Cardiac septum (tissue), 1 donor: ENCODE data around the gene FAHD1. TPM values are rescaled to one million over a fixed set of nuclear protein-coding genes. Genes with fewer than 3 reads are reported as not detected.
"Not testable (repeated sequence)": the region's sequence is repeated elsewhere in the genome, so short reads cannot be mapped to it uniquely, and the experiment has no call there.

Experiments used
- DNase-seq: peaks from one replicate; pipeline ENCODE4 v3.0.0-alpha.2; 2020; ENCODE audit warnings: low spot score
- intact Hi-C: fragments of 100-400 bp; cut with DNase I; formaldehyde crosslinking; loops from one replicate; pipeline ENCODE4 v1.14.0; 2022
- total RNA-seq: library from RNA; stranded (reverse); fragmentation: NEBNext Ultra II Directional; extraction: Animal tissue kit (Norgen Biotek cat#: 25700); gene quantifications from one replicate; pipeline ENCODE4 v1.2.1, GENCODE V29; 2021
- donor health status: DM: no; HTN: no; CAD: no.

Gene FAHD1
- total RNA-seq, 1 donor from 2014 or later = 20.5 TPM

DNA sequence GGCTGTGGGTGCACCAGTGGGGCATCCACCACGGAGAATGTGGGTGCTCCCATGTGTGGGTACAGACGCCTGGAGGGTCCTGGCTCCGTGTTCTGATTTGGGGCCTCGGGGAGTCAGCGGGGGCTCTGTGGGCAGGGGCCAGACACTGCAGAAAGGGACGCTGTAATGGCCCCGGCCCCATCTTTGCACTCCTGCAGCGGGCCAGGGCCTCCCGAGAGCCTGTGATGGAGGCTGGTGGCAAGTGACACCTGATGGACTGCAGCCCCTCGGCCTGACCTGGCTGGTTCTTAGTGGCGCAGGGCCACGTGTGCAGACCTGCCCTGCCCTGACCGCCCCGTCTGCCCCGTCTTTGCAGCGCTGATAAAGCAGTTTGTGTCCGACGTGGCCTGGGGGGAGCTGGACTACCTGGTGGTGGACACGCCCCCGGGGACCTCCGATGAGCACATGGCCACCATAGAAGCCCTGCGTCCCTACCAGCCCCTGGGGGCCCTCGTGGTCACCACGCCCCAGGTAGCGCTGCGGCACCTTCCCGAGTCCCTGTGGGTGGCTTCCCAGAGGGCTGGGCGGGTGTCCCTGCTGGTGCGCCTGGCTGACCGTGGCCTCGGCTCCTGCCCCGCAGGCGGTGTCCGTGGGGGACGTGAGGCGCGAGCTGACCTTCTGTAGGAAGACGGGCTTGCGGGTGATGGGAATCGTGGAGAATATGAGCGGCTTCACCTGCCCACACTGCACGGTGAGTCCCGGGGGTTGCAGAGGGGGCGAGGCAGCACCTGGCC lies 39.5 kb upstream of the FAHD1 start:
- peak; percentile 59 for DNase-seq
- intact Hi-C loops = loop anchor here (5.0 kb wide), 1 partner anchor 35 kb away; no protein-coding TSS in a partner anchor

DNA sequence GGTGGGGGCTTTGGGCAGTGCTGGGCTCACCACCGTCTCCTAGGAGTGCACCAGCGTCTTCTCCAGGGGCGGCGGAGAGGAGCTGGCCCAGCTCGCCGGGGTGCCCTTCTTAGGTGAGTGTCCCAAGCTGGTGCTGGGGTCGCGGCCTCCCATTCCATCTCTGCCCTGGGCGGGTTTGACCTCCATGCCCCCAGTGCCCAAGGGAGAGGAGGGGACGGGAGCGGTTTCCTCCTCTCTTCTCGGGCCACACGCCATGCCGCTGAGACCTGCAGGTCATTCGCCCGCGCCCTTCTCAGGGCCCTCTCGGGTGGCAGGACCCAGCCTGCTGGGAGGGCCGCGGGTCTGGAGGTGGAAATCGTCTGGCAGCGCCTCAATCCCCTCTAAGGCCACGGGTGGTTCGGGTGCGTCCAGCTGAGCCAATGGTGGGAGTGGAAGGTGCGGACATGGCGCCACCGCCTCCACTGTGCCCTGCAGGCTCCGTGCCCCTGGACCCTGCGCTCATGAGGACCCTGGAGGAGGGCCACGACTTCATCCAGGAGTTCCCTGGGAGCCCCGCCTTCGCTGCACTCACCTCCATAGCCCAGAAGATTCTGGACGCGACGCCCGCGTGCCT lies 38.8 kb upstream of the FAHD1 start:
- intact Hi-C loops = loop anchor here (5.0 kb wide), 1 partner anchor 34 kb away; no protein-coding TSS in a partner anchor
- peak; percentile 65 for DNase-seq

DNA sequence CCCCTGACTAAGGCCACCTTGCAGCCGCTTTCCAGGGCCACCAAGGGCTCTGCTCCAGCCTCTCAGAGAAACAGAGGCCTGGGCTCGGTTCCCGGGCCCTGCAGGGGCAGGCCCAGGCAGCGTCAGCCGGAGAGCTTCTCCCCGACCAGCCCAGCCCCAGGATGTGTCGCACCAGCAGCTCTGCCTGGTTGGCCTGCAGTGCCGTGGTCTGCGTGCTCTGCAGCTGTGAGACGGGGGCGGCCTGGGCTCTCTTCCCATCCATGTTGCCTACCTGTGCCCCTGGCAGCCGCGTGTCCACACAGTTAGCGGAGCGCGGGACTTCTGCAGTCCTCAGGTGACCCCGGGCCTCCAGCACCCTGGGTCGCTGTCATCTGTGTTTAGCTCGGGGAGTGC lies 38.3 kb upstream of the FAHD1 start:
- intact Hi-C loops = loop anchor here (5.0 kb wide), 1 partner anchor 34 kb away; no protein-coding TSS in a partner anchor
- peak; percentile 75 for DNase-seq

DNA sequence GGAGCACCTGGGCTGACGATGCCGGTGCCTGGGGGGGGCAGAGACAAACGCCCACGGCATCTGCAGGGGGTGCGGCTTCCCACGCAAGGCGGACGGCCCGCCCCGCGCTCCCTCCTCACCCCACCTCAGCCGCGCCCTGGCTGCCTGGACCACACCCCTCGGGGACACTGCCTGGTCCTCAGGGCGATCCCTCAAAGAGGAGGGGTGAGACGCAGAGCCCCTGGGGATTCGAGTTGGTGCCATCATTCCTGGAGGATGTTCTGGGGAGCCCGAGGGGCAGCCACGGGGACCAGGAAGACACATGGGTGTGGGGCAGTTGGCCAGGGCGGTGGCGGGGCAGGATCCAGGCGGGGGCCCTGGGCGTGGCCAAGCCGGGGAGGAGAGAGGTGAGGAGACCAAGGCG lies 37.4 kb upstream of the FAHD1 start:
- intact Hi-C loops = loop anchor here (5.0 kb wide), 1 partner anchor 33 kb away; no protein-coding TSS in a partner anchor

DNA sequence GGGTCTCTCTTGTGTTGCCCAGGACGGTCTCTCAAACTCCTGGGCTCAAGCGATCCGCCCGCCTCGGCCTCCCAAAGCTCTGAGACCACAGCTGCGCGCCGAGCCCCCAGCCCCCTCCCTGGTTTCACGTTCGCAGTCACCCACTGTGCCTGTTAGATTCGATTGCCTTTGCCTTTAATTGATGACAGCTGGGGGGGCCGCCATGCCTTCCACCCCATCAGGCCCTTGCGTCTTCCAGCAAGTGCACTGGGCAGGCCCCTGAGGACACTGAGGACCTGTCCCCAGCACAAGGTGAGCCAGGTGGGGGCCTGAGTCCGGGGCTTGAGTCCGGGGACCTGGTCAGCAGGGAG lies 36.8 kb upstream of the FAHD1 start:
- intact Hi-C loops = no loop called here
- DNase-seq = no peak

More for the DNA sequence above, 37.4 kb upstream of the FAHD1 start:
- DNase-seq = no peak

DNA sequence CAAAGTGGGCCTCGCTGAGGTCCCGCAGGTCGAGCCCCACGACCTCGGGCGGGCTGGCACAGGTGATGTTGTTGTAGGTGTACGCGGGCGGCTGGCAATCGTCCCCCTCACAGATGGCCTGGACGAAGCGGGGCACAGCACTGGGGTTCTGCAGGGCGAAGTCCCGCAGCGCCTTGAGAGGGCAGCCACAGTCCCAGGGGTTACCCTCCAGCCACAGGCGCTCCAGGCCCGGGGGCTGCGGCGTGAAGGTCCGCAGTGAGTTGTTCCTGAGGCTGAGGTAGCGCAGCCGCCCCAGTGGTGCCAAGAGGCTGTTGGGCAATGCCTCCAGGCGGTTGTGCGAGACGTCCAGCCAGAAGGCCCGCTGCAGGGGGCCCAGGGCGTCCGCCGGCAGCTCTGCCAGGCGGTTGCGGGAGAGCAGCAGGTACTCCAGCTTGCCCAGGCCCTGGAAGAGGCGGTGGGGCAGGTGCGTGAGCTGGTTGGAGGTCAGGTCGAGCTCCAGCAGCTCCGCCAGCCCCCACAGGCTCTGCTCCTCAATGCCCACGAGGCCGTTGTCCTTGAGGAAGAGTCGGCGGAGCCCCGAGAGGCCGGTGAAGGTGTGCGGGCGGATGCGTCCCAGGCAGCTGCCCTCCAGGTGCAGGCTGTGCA lies 36.3 kb upstream of the FAHD1 start:
- intact Hi-C loops = no loop called here
- no peak for DNase-seq

DNA sequence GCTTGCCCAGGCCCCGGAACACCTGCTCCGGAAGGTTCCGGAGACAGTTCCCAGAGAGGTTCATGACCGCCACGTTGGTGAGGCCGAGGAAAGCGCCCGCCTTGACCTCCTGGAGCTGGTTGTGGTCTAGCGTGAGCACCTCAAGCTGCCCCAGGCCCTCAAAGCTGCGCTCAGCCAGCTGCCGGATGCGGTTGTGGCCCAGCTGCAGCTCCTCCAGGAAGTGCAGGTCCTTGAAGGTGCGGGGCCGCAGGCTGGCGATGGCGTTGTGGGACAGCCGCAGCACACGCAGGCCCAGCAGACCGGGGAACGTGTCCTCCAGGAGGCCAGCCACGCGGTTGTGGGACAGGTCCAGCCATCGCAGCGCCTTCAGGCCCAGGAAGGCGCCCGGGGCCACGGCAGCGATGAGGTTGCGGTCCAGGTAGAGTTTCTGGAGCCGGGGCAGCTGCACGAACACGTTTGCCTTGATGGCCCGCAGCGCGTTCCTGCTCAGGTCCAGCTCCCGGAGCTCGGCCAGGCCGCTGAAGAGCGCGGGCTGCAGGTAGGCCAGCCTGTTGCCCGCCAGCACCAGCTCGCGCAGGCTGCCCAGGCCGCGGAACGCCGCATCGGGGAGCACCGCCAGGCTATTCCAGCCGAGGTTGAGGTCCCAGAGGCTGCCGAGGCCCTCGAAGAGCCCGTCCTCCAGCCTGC lies 35.6 kb upstream of the FAHD1 start:
- intact Hi-C loops = no loop called here
- DNase-seq = no peak

DNA sequence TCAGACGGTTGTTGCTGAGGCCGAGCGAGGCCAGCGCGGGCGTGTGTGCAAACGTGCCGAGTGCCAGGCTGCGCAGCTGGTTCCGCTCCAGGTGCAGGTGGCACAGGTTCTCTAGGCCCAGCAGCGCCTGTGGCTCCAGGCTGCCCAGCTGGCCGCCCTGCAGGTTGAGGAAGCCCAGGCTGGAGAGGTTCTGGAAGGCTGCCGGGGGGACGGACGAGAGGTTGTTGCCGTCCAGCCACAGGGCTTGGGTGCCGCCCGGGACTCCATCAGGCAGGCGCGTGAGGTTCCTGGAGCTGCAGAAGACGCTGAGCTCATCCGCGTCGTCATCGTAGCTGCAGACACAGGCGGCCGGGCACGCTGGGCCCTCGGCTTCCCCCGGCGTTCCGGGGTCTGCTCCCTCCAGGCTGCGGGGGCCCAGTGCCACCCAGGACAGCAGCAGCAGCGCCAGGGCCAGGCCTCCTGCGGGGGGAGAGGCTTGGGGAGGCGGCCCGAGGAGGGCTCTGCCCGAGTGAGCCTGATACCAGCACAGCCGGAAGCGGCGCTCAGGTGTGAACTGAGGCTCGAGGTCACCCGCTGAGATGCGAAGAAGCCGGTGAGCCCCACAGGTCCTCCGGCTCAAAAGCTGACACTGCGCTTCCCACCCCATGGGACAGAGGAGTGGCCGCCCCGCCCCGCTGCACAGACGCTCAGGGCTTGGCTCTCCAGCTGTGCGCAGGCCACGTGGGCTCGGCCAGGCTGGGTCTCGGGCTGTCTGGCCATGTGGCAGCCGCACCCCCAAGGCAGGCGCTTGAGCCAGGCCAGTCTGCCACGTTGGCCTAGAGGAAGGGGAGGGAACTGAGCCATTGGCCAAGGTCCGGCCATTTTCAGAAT lies 34.8 kb upstream of the FAHD1 start:
- no peak for DNase-seq

DNA sequence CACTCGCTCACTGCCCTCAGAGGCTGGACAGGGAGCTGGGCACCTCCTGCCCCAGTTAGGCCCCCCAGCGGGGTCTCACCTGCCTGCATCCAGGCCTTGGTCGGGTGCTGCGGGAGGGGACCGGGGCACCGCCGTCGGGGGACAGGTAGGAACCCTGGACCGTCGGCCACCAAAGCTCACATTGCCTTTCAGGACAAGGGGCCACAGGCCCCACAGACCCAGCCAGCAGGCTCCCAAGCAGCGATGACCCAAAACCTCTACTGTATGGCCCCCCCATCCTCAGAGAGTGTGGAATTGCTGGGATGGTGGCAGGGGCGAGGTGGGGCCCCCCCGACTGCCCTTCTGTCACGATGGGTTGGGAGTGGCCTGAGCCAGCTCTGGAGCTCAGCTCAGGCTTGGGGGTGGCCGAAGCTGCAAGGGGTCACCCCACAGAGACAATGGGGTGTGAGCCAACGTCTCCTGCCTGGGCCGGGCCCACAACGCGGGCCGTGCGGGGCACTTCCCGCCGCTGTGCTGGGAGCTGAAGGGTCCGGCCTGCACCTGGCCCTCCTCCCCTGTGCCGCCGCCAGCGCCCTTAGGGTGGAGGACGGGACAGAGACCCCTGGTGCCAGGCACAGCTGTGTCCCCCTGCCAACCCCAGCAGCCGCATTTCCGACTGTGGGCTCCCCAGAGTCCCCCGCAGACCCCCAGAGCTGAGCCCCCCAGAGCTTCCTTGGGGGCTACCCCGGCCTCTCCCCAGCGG lies 34.0 kb upstream of the FAHD1 start:
- no peak for DNase-seq
- intact Hi-C loops = no loop called here

More for the DNA sequence above, 34.8 kb upstream of the FAHD1 start:
- intact Hi-C loops = no loop called here

DNA sequence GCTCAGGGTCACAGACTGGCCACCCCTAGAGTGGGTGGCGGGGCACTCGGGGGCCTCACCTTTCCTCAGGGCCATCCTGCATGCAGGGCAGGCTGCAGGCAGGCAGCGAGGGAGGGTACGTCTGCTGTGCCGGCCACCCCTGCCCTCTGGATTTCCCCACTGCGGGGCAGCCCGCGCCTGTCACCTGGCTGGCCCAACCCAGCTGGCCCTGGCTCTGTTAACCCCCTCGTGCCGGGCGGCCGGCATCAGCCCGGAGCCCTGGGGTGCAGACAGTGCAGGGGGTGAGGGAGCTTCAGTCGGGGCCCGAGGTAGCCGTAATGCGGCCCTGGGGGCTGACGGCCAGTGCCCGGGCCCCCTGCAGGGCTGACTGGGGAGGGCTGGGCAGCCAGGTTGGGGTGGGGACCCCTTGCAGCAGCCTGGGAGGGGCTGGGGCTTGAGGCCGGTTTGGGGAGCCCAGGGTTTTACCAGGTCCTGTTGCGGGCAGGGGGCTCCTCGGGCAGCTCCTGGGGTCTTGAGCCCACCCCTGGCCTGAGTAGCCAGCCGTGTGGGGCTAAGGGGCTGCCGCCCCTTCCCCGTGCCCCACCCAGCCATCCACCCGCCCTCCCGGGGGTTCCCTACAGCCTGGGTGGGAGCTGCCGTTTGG lies 33.3 kb upstream of the FAHD1 start, which contains the start of gene IGFALS:
IGFALS (minus strand) TSS at position 128 of the 643 bp plus-strand sequence; CDS start at position 75, 53 bp downstream.
- DNase-seq = no peak
- intact Hi-C loops = no loop called here

DNA sequence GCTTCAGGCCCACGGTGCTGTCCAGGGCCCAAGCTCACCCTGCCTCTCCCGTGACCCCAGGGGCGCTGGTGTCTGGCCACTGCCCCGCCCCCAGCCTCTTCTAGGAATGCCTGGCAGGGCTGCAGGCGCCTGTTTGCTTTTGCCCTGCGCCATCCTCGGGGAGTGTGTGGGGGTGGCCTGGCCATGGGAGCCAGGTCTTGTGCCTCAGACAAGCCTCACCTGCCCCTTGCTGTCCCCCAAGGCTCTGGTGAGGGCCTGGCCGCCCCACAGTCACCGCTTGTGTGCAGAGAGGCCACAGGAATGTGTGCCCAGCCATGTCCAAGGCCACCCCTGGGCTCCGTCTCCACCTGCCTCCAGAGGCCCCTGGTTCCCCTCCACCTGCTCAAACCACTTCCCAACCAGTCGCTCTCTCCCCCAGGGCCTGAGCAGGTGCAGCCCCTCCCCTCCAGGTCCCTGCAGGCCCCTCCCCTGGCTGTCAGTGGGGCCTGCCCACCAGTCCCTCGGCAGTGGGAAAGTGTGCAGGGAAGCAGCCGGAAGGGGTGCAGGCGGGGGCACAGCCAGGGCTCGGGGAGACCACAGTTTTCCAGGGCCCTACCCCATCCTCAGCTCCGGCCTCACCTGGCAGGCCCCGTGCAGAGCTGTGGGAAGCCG lies 32.7 kb upstream of the FAHD1 start:
- intact Hi-C loops = no loop called here
- DNase-seq = no peak

DNA sequence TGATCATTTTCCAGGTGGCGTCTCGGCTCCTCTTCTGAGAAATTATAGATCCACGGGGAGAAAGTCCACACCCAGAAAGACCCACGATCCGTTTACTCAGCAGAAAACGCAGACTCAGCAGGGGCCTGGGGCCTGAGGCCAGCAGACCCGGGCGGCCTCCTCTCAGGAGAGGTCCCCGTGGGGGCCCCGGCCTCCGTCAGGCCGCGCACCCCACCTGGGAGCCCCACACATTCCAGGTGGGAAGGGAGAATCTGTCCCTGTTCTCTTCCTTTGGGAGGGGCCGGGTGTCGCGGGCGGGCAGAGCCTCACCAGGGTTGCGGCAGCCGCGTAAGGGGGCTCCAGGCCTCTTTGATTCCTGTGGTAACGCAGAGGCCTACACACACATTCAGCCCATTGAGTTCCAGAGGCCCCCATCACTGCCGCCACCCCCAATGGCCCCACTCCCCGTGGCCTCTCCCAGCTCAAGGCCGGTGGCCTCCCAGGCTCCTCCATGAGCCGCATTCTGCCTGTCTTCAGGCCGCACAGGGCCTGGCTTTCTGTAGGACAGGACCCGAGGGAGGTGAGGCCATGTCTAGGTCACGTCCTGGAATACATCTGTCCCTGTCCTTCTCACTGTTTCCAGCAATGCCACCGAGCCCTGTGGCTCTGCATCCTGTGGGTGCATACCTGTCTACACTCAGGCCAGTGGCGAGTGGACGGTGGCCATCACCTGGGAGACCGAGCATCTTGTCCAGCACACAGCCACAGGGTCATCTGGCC lies 31.9 kb upstream of the FAHD1 start:
- intact Hi-C loops = no loop called here
- DNase-seq = no peak

DNA sequence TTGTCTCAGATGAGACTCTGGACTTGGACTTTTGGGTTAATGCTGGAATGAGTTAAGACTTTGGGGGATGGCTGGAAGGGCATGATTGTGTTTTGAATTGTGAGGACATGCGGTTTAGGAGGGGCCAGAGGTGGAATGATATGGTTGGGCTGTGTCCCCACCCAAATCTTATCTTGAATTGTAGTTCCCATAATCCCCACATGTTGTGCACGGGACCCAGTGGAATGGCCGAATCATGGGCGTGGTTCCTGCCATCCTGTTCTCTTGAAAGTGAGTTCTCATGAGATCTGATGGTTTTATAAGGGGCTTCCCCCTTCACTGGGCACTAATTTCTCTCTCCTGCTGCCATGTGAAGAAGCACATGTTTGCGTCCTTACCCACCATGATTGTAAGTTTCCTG lies 27.7 kb upstream of the FAHD1 start:
- intact Hi-C loops, DNase-seq: not testable (repeated sequence)

DNA sequence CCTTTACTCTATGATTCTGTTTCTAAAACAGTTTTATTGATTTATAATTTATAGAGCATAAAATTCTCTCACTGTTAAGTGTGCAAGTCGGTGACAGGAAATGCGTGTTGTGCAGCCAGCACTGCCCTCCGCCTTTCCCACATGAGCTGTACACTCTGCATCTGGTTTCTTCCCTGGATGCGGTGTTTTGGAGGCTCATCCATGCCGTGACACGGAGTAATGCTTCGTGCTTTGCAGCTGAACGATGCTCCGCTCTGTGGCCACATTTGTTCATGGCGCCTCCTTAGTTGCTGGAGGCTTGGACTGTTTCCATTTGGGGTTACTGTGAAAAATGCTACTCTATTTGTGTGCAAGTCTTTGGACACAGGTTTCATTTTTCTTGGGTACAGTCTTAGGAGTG lies 26.3 kb upstream of the FAHD1 start:
- no peak for DNase-seq
- intact Hi-C loops = no loop called here

DNA sequence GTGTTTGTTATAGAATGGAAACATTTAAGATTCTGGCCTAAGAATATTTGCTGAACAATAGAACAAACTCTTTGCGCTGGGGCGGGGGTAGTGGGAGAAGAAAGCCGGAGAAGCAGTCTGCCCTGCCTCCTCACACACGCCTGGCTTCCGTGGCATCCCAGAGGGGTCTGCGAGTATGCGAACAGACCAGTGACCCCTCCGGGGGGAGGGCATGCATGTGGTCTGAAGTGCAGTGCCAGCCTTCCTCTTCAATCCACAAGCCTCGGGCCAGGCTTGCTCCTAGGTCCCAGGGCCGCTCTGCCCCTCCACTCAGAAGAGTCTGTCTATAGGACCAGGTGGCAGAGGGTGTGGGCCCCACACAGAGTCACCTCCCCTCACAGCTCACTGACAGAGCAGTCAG lies 19.4 kb upstream of the FAHD1 start:
- no peak for DNase-seq
- intact Hi-C loops = no loop called here

DNA sequence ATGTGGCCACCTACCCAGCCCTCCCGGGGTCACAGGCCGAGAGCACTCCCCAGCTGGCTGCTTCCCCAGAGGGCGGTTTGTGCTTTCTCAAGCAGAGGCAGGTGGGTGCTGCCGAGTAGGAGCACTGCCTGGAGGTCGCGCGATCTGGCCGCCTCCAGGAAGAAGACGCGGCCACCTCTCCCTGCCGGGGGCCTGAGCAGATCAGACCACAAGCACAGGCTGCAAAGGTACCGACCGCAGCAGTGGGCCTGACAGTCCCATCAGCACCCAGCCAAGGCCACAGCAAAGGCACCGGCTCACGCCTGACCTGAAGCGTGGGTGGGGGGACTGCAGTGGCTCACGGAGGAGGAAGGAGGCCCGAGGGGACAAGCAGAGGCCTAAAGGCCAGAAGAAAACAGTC lies 18.3 kb upstream of the FAHD1 start:
- no peak for DNase-seq

More for the DNA sequence above, 18.3 kb upstream of the FAHD1 start:
- intact Hi-C loops = no loop called here
